T-cell (primary cell): ENCODE data around the gene RNF126. TPM values are rescaled to one million over a fixed set of nuclear protein-coding genes. Genes with fewer than 3 reads are reported as not detected.
"Not testable (repeated sequence)": the region's sequence is repeated elsewhere in the genome, so short reads cannot be mapped to it uniquely, and the experiment has no call there.

ENCODE experiments used
- ATAC-seq, 4 experiments: fragments of 200-7000 bp in 3 of 4; fragments of 150-1000 bp in 1 of 4; cut with Tn5 transposase; replicated peaks in 1 of 4; 1 replicate in 3 of 4; 2 replicates in 1 of 4; pipeline ENCODE4 v1.10.0; 2021; ENCODE audit warnings: moderate library complexity in 3 of 4, mild to moderate bottlenecking in 2 of 4, moderate number of reproducible peaks in 1 of 4
- CTCF ChIA-PET, 2 donors: fragments of 300-600 bp; sonication (Branson Sonifier 250); formaldehyde crosslinking; loops; one replicate each; lab custom pipeline; 2022; ENCODE audit warnings: antibody characterized with exemption in 2 of 2; lab: Charles Lee
- POLR2A ChIA-PET, 2 donors: fragments of 300-600 bp; sonication (Branson Sonifier 250); formaldehyde crosslinking; loops; one replicate each; lab custom pipeline; 2022; ENCODE audit warnings: antibody characterized with exemption in 2 of 2; lab: Charles Lee
- DNase-seq, 35 experiments: peaks; one replicate each; pipeline versions ENCODE4 v3.0.0 to v3.0.0-alpha.2; 2013 to 2023
- H3K27ac ChIP-seq: one replicate; pipeline ENCODE4 v1.5.1; 2013; ENCODE audit warnings: low read length
- H3K27me3 ChIP-seq, 2 experiments: replicated peaks in 1 of 2; 1 replicate in 1 of 2; 2 replicates in 1 of 2; pipeline versions ENCODE4 v1.6.1 to v1.7.0; 2013; ENCODE audit warnings: low read length in 1 of 2, mixed read lengths in 1 of 2; ENCODE audit not compliant: control insufficient read depth in 2 of 2, insufficient read depth in 2 of 2; ENCODE audit errors: extremely low read depth in 1 of 2
- H3K36me3 ChIP-seq, 2 donors: 1 replicate in 1 of 2; 2 replicates in 1 of 2; pipeline versions ENCODE4 v1.6.1 to v1.7.0; 2013; ENCODE audit warnings: low read length in 1 of 2; ENCODE audit not compliant: control insufficient read depth in 2 of 2, insufficient read depth in 1 of 2; ENCODE audit errors: extremely low read depth in 1 of 2
- H3K4me1 ChIP-seq, 2 experiments: 1 replicate in 1 of 2; 2 replicates in 1 of 2; pipeline versions ENCODE4 v1.6.1 to v1.7.0; 2013; ENCODE audit warnings: low read length in 2 of 2, mixed read lengths in 1 of 2; ENCODE audit not compliant: insufficient read depth in 2 of 2, control insufficient read depth in 1 of 2; ENCODE audit errors: extremely low read depth in 1 of 2
- H3K4me3 ChIP-seq, 2 donors: 1 replicate in 1 of 2; 2 replicates in 1 of 2; pipeline versions ENCODE4 v1.5.1 to v1.7.0; 2013; ENCODE audit warnings: mild to moderate bottlenecking in 2 of 2, low read length in 1 of 2, moderate library complexity in 1 of 2; ENCODE audit not compliant: control insufficient read depth in 1 of 2; ENCODE audit errors: extremely low read depth in 1 of 2
- H3K9me3 ChIP-seq: 2 replicates; pipeline ENCODE4 v1.7.0; 2013
- H3K27ac Mint-ChIP-seq, 2 donors: one replicate each; pipeline ENCODE4 v1.8.0; 2020 to 2021; ENCODE audit warnings: mild to moderate bottlenecking in 2 of 2, mixed read lengths in 2 of 2
- H3K27me3 Mint-ChIP-seq, 2 donors: one replicate each; pipeline ENCODE4 v1.8.0; 2021 to 2022; ENCODE audit warnings: mixed read lengths in 2 of 2
- H3K36me3 Mint-ChIP-seq: one replicate; pipeline ENCODE4 v1.8.0; 2021; ENCODE audit warnings: mixed read lengths
- H3K4me1 Mint-ChIP-seq, 3 donors: one replicate each; pipeline ENCODE4 v1.8.0; 2020 to 2022; ENCODE audit warnings: mixed read lengths in 3 of 3, mild to moderate bottlenecking in 1 of 3
- H3K4me3 Mint-ChIP-seq, 3 donors: one replicate each; pipeline ENCODE4 v1.8.0; 2020 to 2022; ENCODE audit warnings: mild to moderate bottlenecking in 3 of 3, mixed read lengths in 3 of 3, moderate library complexity in 3 of 3
- H3K9me3 Mint-ChIP-seq, 3 donors: one replicate each; pipeline ENCODE4 v1.8.0; 2020 to 2022; ENCODE audit warnings: mixed read lengths in 3 of 3
- WGBS: methylation state at CpG from one replicate; pipeline ENCODE4 v1.1.5; 2013; ENCODE audit warnings: missing lambda C conversion rate; ENCODE audit not compliant: insufficient coverage; 5-methylcytosine and 5-hydroxymethylcytosine counted together
- total RNA-seq, 35 experiments: library from RNA in 6 of 35; stranded (reverse) in 6 of 35; fragments of 120-200 nt in 1 of 35; gene quantifications; one replicate each; pipeline versions ENCODE4 v1.2.1 to v1.2.4 and lab custom pipeline; 2013 to 2026

Gene RNF126
- total RNA-seq, 5 donors from 2014 or later (not counting 1 experiment from before 2014, with no cell fraction given), result 98.8 to 139 (median 118) TPM

GRCh38 chr19:708154-709143, 45.4 kb upstream of the RNF126 start, which contains the start of gene PALM:
Gene PALM (plus strand): TSS chr19:708935. CDS start chr19:709147, 212 bp downstream.
- H3K36me3 Mint-ChIP-seq, result no peaks in the 10 kb centered on the region
- peaks cover 0 to 72% of the 10 kb centered on the region in 2 experiments for H3K27me3 ChIP-seq
- WGBS, result 52% methylated on average over 23 of the region's 93 CpGs
- peaks cover 0 to 17% of the 10 kb centered on the region in 2 experiments for H3K4me1 ChIP-seq
- DNase-seq (peak in 4 of 35 experiments; percentile 8 to 22 (median 16)), ATAC-seq (no peak)
- H3K4me3 Mint-ChIP-seq, result peak within 1 kb of the TSS; percentile 21 to 59 (median 54)
- H3K4me3 ChIP-seq, result peak within 1 kb of the TSS in 1 of 2 donors; percentile 23
- H3K4me1 Mint-ChIP-seq, result peaks cover 1 to 11% (median 5%) of the 10 kb centered on the region in 3 donors
- no peak within 1 kb of the TSS for H3K27ac Mint-ChIP-seq
- H3K9me3 ChIP-seq, result no peaks in the 10 kb centered on the region
- H3K36me3 ChIP-seq, result no peaks in the 10 kb centered on the region
- H3K27ac ChIP-seq, result no peak within 1 kb of the TSS
- H3K9me3 Mint-ChIP-seq, result no peaks in the 10 kb centered on the region
- CTCF ChIA-PET, result no interaction called here
- peaks cover 8 to 34% of the 10 kb centered on the region in 2 donors for H3K27me3 Mint-ChIP-seq
- POLR2A ChIA-PET, result no interaction called here

GRCh38 chr19:704447-704741, 41.4 kb upstream of the RNF126 start:
- H3K9me3 Mint-ChIP-seq, result no peaks in the 10 kb centered on the region
- H3K4me3 Mint-ChIP-seq, result peak overlapping the region in 1 of 3 donors; percentile 10
- H3K27ac ChIP-seq, result no peak overlapping the region
- no peak for ATAC-seq
- peaks cover 9 to 17% (median 9%) of the 10 kb centered on the region in 3 donors for H3K4me1 Mint-ChIP-seq
- H3K27ac Mint-ChIP-seq, result no peak overlapping the region
- WGBS, result no CpG with 5 or more reads among the region's 14 CpGs
- H3K27me3 ChIP-seq, result peaks cover 0 to 62% of the 10 kb centered on the region in 2 experiments
- no peaks in the 10 kb centered on the region for H3K36me3 Mint-ChIP-seq
- DNase-seq, result no peak
- ChIA-PET POLR2A (no interaction called here), CTCF (interaction anchor here in 1 of 2 donors (0.6 kb wide), 1 partner anchor 41 kb away, joined by 4 read pairs; the partner anchor contains the start of gene RNF126)
- H3K9me3 ChIP-seq, result no peaks in the 10 kb centered on the region
- H3K27me3 Mint-ChIP-seq, result peaks cover 4 to 22% of the 10 kb centered on the region in 2 donors
- H3K36me3 ChIP-seq, result no peaks in the 10 kb centered on the region
- H3K4me1 ChIP-seq, result peaks cover 0 to 18% of the 10 kb centered on the region in 2 experiments
- no peak overlapping the region for H3K4me3 ChIP-seq

GRCh38 chr19:703651-704446, 40.8 kb upstream of the RNF126 start:
- H3K9me3 ChIP-seq, result no peaks in the 10 kb centered on the region
- WGBS, result 3% methylated on average over 28 of the region's 50 CpGs
- no peak overlapping the region for H3K27ac ChIP-seq
- POLR2A ChIA-PET, result interaction anchor here in 1 of 2 donors (0.6 kb wide), 1 partner anchor 11 kb away, joined by 4 read pairs; no protein-coding TSS in a partner anchor
- peak in 34 of 35 experiments; percentile 7 to 78 (median 62) for DNase-seq
- H3K4me3 ChIP-seq, result no peak overlapping the region
- H3K36me3 ChIP-seq, result no peaks in the 10 kb centered on the region
- H3K4me1 Mint-ChIP-seq, result peaks cover 9 to 17% (median 9%) of the 10 kb centered on the region in 3 donors
- H3K4me1 ChIP-seq, result peaks cover 0 to 17% of the 10 kb centered on the region in 2 experiments
- ATAC-seq, result peak; percentile 69 to 82 (median 73)
- peaks cover 0 to 66% of the 10 kb centered on the region in 2 experiments for H3K27me3 ChIP-seq
- peaks cover 4 to 22% of the 10 kb centered on the region in 2 donors for H3K27me3 Mint-ChIP-seq
- H3K36me3 Mint-ChIP-seq, result no peaks in the 10 kb centered on the region
- CTCF ChIA-PET, result interaction anchor here in 1 of 2 donors (1.0 kb wide), 1 partner anchor 33 kb away, joined by 6 read pairs; no protein-coding TSS in a partner anchor
- no peaks in the 10 kb centered on the region for H3K9me3 Mint-ChIP-seq
- H3K4me3 Mint-ChIP-seq, result peak overlapping the region in 1 of 3 donors; percentile 57
- no peak overlapping the region for H3K27ac Mint-ChIP-seq

- ATAC-seq (peak in 1 of 4 experiments; percentile 5), DNase-seq (peak in 1 of 35 experiments; percentile 10)
- H3K27ac Mint-ChIP-seq, result no peak overlapping the region
- ChIA-PET CTCF (interaction anchor here in 1 of 2 donors (1.0 kb wide), 1 partner anchor 32 kb away, joined by 6 read pairs; no protein-coding TSS in a partner anchor), POLR2A (interaction anchor here in 1 of 2 donors (0.6 kb wide), 1 partner anchor 11 kb away, joined by 4 read pairs; no protein-coding TSS in a partner anchor)
- no peaks in the 10 kb centered on the region for H3K9me3 ChIP-seq
- WGBS, result 43% methylated on average over 4 of the region's 4 CpGs
- H3K4me3 Mint-ChIP-seq, result peak overlapping the region in 2 of 3 donors; percentile 24 to 57
- H3K9me3 Mint-ChIP-seq, result no peaks in the 10 kb centered on the region
- no peaks in the 10 kb centered on the region for H3K36me3 ChIP-seq
- H3K4me1 Mint-ChIP-seq, result peaks cover 9 to 17% (median 9%) of the 10 kb centered on the region in 3 donors
- H3K4me3 ChIP-seq, result no peak overlapping the region
- no peak overlapping the region for H3K27ac ChIP-seq
- H3K27me3 ChIP-seq, result peaks cover 0 to 69% of the 10 kb centered on the region in 2 experiments
- H3K4me1 ChIP-seq, result peaks cover 0 to 17% of the 10 kb centered on the region in 2 experiments
- no peaks in the 10 kb centered on the region for H3K36me3 Mint-ChIP-seq
- peaks cover 4 to 27% of the 10 kb centered on the region in 2 donors for H3K27me3 Mint-ChIP-seq
Observed at GRCh38 chr19:703329-703650, 40.3 kb upstream of the RNF126 start.

- H3K36me3 Mint-ChIP-seq, CTCF ChIA-PET, H3K27ac Mint-ChIP-seq, POLR2A ChIA-PET, H3K9me3 ChIP-seq, H3K4me3 ChIP-seq, H3K36me3 ChIP-seq, ATAC-seq, H3K9me3 Mint-ChIP-seq, DNase-seq, H3K27ac ChIP-seq: not testable (repeated sequence)
- 100% methylated on average over 1 of the region's 6 CpGs for WGBS
- Mint-ChIP-seq H3K4me3 (peak overlapping the region in 2 of 3 donors; percentile 24 to 57), H3K27me3 (peaks cover 6 to 27% of the 10 kb centered on the region in 2 donors), H3K4me1 (peaks cover 9 to 14% (median 9%) of the 10 kb centered on the region in 3 donors)
- peaks cover 0 to 69% of the 10 kb centered on the region in 2 experiments for H3K27me3 ChIP-seq
- peaks cover 0 to 17% of the 10 kb centered on the region in 2 experiments for H3K4me1 ChIP-seq
Observed at GRCh38 chr19:702847-703246, 39.8 kb upstream of the RNF126 start.
